Muscle of leg (tissue), 11 donors: Measurements from ENCODE around the gene TINAG. TPM values are rescaled to one million over a fixed set of nuclear protein-coding genes. Genes with fewer than 3 reads are reported as not detected.

Experiments
- DNase-seq: peaks from one replicate; pipeline ENCODE4 v3.0.0; 2013
- H3K27ac ChIP-seq: one replicate; pipeline ENCODE4 v1.5.1; 2013; ENCODE audit warnings: mild to moderate bottlenecking, low read length, control low read depth
- H3K27me3 ChIP-seq: one replicate; pipeline ENCODE4 v1.6.1; 2013; ENCODE audit warnings: low read length; ENCODE audit not compliant: control insufficient read depth, insufficient read depth
- H3K36me3 ChIP-seq: one replicate; pipeline ENCODE4 v1.6.1; 2013; ENCODE audit warnings: low read length; ENCODE audit not compliant: control insufficient read depth, insufficient read depth
- H3K4me1 ChIP-seq: one replicate; pipeline ENCODE4 v1.6.1; 2013; ENCODE audit warnings: low read length; ENCODE audit not compliant: control insufficient read depth, insufficient read depth
- H3K4me3 ChIP-seq: one replicate; pipeline ENCODE4 v1.5.1; 2013; ENCODE audit warnings: low read length, control low read depth
- H3K9me3 ChIP-seq: replicated peaks from 2 replicates; pipeline ENCODE4 v1.6.1; 2013; ENCODE audit warnings: low read depth, low read length; ENCODE audit not compliant: control insufficient read depth
- WGBS: methylation state at CpG from one replicate; pipeline ENCODE4 v1.1.5; 2013; ENCODE audit warnings: missing lambda C conversion rate; ENCODE audit not compliant: insufficient coverage; 5-methylcytosine and 5-hydroxymethylcytosine counted together
- polyA plus RNA-seq, 8 donors: library from polyadenylated mRNA; unstranded; fragments of 120-200 nt; gene quantifications; one replicate each; pipeline versions ENCODE4 v1.2.1 to v1.2.3, GENCODE V29; 2013; ENCODE audit warnings: inconsistent platforms in 1 of 8, low replicate concordance in 1 of 8; ENCODE audit not compliant: insufficient read length in 8 of 8, insufficient read depth in 1 of 8
- total RNA-seq: library from RNA; stranded (reverse); fragments of 120-200 nt; gene quantifications from one replicate; pipeline ENCODE4 v1.2.4, GENCODE V29; 2013

The TINAG gene
- total and polyA plus RNA-seq, 9 donors: 0.04 to 0.49 (median 0.36) TPM; not detected in 6

GRCh38 chr6:54419885-54420284 is 111.6 kb downstream of the TINAG start:
- DNase-seq: peak; percentile 76
- no CpG with 5 or more reads among the region's 3 CpGs for WGBS
- Histone ChIP-seq H3K36me3 (no peaks in the 10 kb centered on the region), H3K27me3 (no peaks in the 10 kb centered on the region), H3K9me3 (no peaks in the 10 kb centered on the region), H3K4me1 (no peaks in the 10 kb centered on the region), H3K4me3 (no peak overlapping the region), H3K27ac (no peak overlapping the region)

- Histone ChIP-seq H3K4me3 (no peak overlapping the region), H3K9me3 (no peaks in the 10 kb centered on the region), H3K36me3 (no peaks in the 10 kb centered on the region), H3K27ac (no peak overlapping the region), H3K27me3 (no peaks in the 10 kb centered on the region), H3K4me1 (no peaks in the 10 kb centered on the region)
- no peak for DNase-seq
Measured at GRCh38 chr6:54426995-54427394, 118.8 kb downstream of the TINAG start.

GRCh38 chr6:54427396-54427937 is 119.2 kb downstream of the TINAG start:
- no peak for DNase-seq
- Histone ChIP-seq H3K4me1 (no peaks in the 10 kb centered on the region), H3K36me3 (no peaks in the 10 kb centered on the region), H3K9me3 (no peaks in the 10 kb centered on the region), H3K4me3 (no peak overlapping the region), H3K27me3 (no peaks in the 10 kb centered on the region), H3K27ac (no peak overlapping the region)
- WGBS: no CpG with 5 or more reads among the region's 1 CpG

- 89% methylated on average over 1 of the region's 1 CpG for WGBS
- H3K36me3 ChIP-seq: no peaks in the 10 kb centered on the region
- H3K4me3 ChIP-seq: no peak overlapping the region
- no peak for DNase-seq
- no peaks in the 10 kb centered on the region for H3K9me3 ChIP-seq
- H3K4me1 ChIP-seq: no peaks in the 10 kb centered on the region
- no peaks in the 10 kb centered on the region for H3K27me3 ChIP-seq
- no peak overlapping the region for H3K27ac ChIP-seq
Measured at GRCh38 chr6:54428431-54428830, 120.2 kb downstream of the TINAG start.

GRCh38 chr6:54431466-54431865 is 123.2 kb downstream of the TINAG start:
- DNase-seq: peak; percentile 87
- Histone ChIP-seq H3K27me3 (no peaks in the 10 kb centered on the region), H3K9me3 (no peaks in the 10 kb centered on the region), H3K4me3 (no peak overlapping the region), H3K4me1 (no peaks in the 10 kb centered on the region), H3K27ac (peak overlapping the region; percentile 70), H3K36me3 (no peaks in the 10 kb centered on the region)
- no CpG with 5 or more reads among the region's 2 CpGs for WGBS

Other genes with a start within 250 kb of the TINAG start
- gene MLIP, start 197.0 kb upstream of the TINAG start, total RNA-seq: 21.6 TPM
- 10 to 100 TPM; 23.5 to 56.2 (median 42.5) TPM for gene MLIP, start 197.0 kb upstream of the TINAG start, polyA plus RNA-seq